Uterus (tissue), 2 donors: ENCODE measurements around the gene HMG20B.

Experiments used
- POLR2A ChIP-seq, 2 donors: fragments of 450-650 bp; IDR thresholded peaks; one replicate each; pipeline ENCODE4 v1.6.1; 2016; ENCODE audit warnings: antibody characterized with exemption in 2 of 2, mild to moderate bottlenecking in 1 of 2, moderate library complexity in 1 of 2
- TF ChIP-seq, protein P1 (sequence below), 4 experiments: fragments of 200-600 bp in 2 of 4; fragments of 450-650 bp in 2 of 4; sonication (generic) in 2 of 4; IDR thresholded peaks; one replicate each; pipeline ENCODE4 v1.5.1; 2016 to 2019; ENCODE audit warnings: antibody characterized with exemption in 4 of 4, mild to moderate bottlenecking in 2 of 4, moderate library complexity in 1 of 4

- TF ChIP-seq, protein P1, sequence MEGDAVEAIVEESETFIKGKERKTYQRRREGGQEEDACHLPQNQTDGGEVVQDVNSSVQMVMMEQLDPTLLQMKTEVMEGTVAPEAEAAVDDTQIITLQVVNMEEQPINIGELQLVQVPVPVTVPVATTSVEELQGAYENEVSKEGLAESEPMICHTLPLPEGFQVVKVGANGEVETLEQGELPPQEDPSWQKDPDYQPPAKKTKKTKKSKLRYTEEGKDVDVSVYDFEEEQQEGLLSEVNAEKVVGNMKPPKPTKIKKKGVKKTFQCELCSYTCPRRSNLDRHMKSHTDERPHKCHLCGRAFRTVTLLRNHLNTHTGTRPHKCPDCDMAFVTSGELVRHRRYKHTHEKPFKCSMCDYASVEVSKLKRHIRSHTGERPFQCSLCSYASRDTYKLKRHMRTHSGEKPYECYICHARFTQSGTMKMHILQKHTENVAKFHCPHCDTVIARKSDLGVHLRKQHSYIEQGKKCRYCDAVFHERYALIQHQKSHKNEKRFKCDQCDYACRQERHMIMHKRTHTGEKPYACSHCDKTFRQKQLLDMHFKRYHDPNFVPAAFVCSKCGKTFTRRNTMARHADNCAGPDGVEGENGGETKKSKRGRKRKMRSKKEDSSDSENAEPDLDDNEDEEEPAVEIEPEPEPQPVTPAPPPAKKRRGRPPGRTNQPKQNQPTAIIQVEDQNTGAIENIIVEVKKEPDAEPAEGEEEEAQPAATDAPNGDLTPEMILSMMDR (IDR thresholded peaks at IDR 0.05), result no peak
- TF ChIP-seq POLR2A (IDR thresholded peaks at IDR 0.05), result no peak
Measured at GRCh38 chr19:3578390-3578789, 5.6 kb downstream of the HMG20B start.
